ENCODE data around the gene TASOR. TPM values are rescaled to one million over a fixed set of nuclear protein-coding genes. Genes with fewer than 3 reads are reported as not detected.

TASOR gene
- total and polyA plus RNA-seq, 4 donors = 5.6 to 51.3 (median 19.2) TPM

DNA sequence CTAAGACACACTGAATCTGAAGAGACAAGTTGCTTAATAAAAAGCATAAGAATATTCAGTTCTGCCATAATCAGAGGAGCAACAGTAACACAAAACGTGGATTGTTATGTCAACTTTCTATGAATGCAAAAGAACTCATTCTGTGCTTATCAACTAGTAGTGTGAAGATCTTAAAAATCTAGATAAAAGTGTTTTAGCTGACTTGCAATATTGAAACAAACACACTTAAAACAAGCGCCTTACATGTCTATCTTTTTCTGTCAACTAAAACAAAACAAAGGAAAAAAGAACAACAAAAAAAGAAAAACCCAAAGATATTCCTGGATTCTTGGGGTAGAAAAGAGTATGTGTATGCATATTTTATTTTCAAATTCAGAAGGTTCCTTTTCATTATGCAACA, 37.7 kb downstream of the TASOR start:
- peaks cover 8 to 27% (median 18%) of the 10 kb centered on the region in 4 donors for H3K36me3 ChIP-seq (ENCODE audit: control insufficient read depth in 4 of 4, insufficient read depth in 3 of 4, low read depth in 1 of 4, low read length in 3 of 4)
- 93% methylated on average over 2 of the region's 2 CpGs for WGBS
- H3K27me3 ChIP-seq (ENCODE audit: control insufficient read depth in 4 of 4, insufficient read depth in 4 of 4, low read length in 3 of 4) = no peaks in the 10 kb centered on the region
- H3K4me3 ChIP-seq (ENCODE audit: low read depth in 1 of 3, low read length in 3 of 3) = no peak overlapping the region
- DNase-seq (ENCODE audit: low spot score) = no peak
- TF ChIP-seq GABPA (IDR thresholded peaks at IDR 0.05 in 1 of 2, conservative IDR thresholded peaks at IDR 0.05 in 1 of 2) (no peak), EGR1 (IDR thresholded peaks at IDR 0.05; ENCODE audit: low read depth in 2 of 2) (no peak), HNF4G (IDR thresholded peaks at IDR 0.05) (no peak), TAF1 (conservative IDR thresholded peaks at IDR 0.05) (no peak), FOXA2 (IDR thresholded peaks at IDR 0.05) (no peak), RAD21 (IDR thresholded peaks at IDR 0.05) (no peak), RXRA (IDR thresholded peaks at IDR 0.05) (no peak), FOXA1 (IDR thresholded peaks at IDR 0.05) (no peak), YY1 (IDR thresholded peaks at IDR 0.05) (no peak), NR2F2 (IDR thresholded peaks at IDR 0.05) (no peak)
- TF ChIP-seq, protein P1, sequence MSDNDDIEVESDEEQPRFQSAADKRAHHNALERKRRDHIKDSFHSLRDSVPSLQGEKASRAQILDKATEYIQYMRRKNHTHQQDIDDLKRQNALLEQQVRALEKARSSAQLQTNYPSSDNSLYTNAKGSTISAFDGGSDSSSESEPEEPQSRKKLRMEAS (IDR thresholded peaks at IDR 0.05) = no peak
- TF ChIP-seq, protein P2, sequence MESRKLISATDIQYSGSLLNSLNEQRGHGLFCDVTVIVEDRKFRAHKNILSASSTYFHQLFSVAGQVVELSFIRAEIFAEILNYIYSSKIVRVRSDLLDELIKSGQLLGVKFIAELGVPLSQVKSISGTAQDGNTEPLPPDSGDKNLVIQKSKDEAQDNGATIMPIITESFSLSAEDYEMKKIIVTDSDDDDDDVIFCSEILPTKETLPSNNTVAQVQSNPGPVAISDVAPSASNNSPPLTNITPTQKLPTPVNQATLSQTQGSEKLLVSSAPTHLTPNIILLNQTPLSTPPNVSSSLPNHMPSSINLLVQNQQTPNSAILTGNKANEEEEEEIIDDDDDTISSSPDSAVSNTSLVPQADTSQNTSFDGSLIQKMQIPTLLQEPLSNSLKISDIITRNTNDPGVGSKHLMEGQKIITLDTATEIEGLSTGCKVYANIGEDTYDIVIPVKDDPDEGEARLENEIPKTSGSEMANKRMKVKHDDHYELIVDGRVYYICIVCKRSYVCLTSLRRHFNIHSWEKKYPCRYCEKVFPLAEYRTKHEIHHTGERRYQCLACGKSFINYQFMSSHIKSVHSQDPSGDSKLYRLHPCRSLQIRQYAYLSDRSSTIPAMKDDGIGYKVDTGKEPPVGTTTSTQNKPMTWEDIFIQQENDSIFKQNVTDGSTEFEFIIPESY (IDR thresholded peaks at IDR 0.05) = no peak
- TF ChIP-seq, protein P3, sequence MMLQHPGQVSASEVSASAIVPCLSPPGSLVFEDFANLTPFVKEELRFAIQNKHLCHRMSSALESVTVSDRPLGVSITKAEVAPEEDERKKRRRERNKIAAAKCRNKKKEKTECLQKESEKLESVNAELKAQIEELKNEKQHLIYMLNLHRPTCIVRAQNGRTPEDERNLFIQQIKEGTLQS (IDR thresholded peaks at IDR 0.05) = no peak
- TF ChIP-seq, protein P4, sequence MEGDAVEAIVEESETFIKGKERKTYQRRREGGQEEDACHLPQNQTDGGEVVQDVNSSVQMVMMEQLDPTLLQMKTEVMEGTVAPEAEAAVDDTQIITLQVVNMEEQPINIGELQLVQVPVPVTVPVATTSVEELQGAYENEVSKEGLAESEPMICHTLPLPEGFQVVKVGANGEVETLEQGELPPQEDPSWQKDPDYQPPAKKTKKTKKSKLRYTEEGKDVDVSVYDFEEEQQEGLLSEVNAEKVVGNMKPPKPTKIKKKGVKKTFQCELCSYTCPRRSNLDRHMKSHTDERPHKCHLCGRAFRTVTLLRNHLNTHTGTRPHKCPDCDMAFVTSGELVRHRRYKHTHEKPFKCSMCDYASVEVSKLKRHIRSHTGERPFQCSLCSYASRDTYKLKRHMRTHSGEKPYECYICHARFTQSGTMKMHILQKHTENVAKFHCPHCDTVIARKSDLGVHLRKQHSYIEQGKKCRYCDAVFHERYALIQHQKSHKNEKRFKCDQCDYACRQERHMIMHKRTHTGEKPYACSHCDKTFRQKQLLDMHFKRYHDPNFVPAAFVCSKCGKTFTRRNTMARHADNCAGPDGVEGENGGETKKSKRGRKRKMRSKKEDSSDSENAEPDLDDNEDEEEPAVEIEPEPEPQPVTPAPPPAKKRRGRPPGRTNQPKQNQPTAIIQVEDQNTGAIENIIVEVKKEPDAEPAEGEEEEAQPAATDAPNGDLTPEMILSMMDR (IDR thresholded peaks at IDR 0.05; ENCODE audit: low read depth, low read length, missing input control) = no peak
- no peak overlapping the region for H3K27ac ChIP-seq (ENCODE audit: low read depth in 1 of 2, low read length in 2 of 2)
- H3K9me3 ChIP-seq (ENCODE audit: control insufficient read depth in 4 of 4, low read length in 3 of 4) = no peaks in the 10 kb centered on the region
- H3K9ac ChIP-seq (ENCODE audit: low read depth in 1 of 2, low read length in 2 of 2) = no peak overlapping the region
- no peaks in the 10 kb centered on the region for H3K4me1 ChIP-seq (ENCODE audit: control insufficient read depth in 4 of 4, insufficient read depth in 4 of 4, low read length in 3 of 4)

DNA sequence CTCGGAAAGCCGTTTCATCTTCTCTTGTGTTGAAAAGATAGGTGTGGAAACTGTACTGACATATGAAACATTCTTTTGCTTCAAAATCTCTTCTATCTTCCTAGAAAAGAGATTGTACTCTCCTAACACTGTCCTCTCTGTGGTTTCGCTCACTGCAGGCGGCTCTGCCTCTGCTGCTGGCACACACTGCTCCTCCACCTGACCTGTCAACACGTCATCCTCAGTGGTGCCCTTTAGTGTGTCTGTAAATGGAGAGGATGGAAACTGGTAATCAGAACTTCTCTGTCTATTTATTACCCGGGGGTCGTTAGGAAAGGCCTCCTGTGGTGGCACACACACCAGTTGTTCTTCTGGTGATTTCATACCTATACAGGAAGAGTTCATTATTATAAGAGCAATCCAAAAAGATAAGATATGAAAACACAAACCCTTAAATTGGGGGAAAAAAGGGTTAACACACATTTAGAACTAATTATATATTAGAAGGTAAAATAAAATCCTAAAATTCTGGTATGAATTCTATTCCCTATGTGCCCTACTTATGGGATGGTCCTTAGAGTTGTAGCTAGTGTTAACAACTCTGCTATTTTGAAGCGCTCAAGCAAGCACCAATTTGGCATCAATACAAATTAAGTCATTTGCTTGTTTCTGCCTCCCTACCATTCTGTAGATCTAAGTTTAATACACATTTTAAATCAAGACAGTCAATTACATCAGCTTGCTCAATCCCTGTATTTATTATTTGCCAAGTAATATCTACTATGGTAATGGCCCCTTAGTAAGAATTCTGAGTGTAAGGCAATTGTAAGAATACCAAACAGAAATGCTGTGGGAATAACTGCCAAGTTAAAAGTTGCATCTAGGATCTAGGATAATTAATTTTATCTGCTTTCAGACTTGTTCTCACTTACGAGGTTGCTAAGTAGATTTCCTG, 49.2 kb downstream of the TASOR start:
- TF ChIP-seq RAD21 (IDR thresholded peaks at IDR 0.05) = no peak
- Histone ChIP-seq H3K27ac (ENCODE audit: low read depth in 1 of 2, low read length in 2 of 2) (no peak overlapping the region), H3K4me1 (ENCODE audit: control insufficient read depth in 4 of 4, insufficient read depth in 4 of 4, low read length in 3 of 4) (peaks cover 0 to 7% (median 2%) of the 10 kb centered on the region in 4 donors), H3K27me3 (ENCODE audit: control insufficient read depth in 4 of 4, insufficient read depth in 4 of 4, low read length in 3 of 4) (no peaks in the 10 kb centered on the region), H3K4me3 (ENCODE audit: low read depth in 1 of 3, low read length in 3 of 3) (no peak overlapping the region), H3K9ac (ENCODE audit: low read depth in 1 of 2, low read length in 2 of 2) (no peak overlapping the region), H3K9me3 (ENCODE audit: control insufficient read depth in 4 of 4, low read length in 3 of 4) (no peaks in the 10 kb centered on the region), H3K36me3 (ENCODE audit: control insufficient read depth in 4 of 4, insufficient read depth in 3 of 4, low read depth in 1 of 4, low read length in 3 of 4) (peaks cover 0 to 22% (median 18%) of the 10 kb centered on the region in 4 donors)
- no peak for DNase-seq (ENCODE audit: low spot score)
- WGBS = 94% methylated on average over 9 of the region's 9 CpGs

Other genes with a start within 250 kb of the TASOR start
- gene ERC2, start 214.8 kb downstream of the TASOR start, total RNA-seq = under 1 TPM; 0.14 to 0.25 TPM
- not detected for gene ERC2, start 214.8 kb downstream of the TASOR start, polyA plus RNA-seq
- gene CCDC66, start 126.1 kb downstream of the TASOR start, total RNA-seq = 10 to 100 TPM; 14.6 to 23.3 TPM
- 1 to 10 TPM; 2.1 to 8.9 TPM for gene CCDC66, start 126.1 kb downstream of the TASOR start, polyA plus RNA-seq
- 1 to 10 TPM; 2.4 to 7.9 TPM for gene ARHGEF3, start 118.7 kb upstream of the TASOR start, total RNA-seq
- gene ARHGEF3, start 118.7 kb upstream of the TASOR start, polyA plus RNA-seq = 1 to 10 TPM; 1.6 to 1.7 TPM